GM12878 (cell line): ENCODE measurements around the gene MACF1. TPM values are rescaled to one million over a fixed set of nuclear protein-coding genes. Genes with fewer than 3 reads are reported as not detected.
"Not testable (repeated sequence)": the region's sequence is repeated elsewhere in the genome, so short reads cannot be mapped to it uniquely, and the experiment has no call there.

Experiments used
- ATAC-seq: fragments of 200-7000 bp; cut with Tn5 transposase; 3 replicates; pipeline ENCODE4 v1.9.1; 2020; ENCODE audit warnings: mild to moderate bottlenecking, moderate library complexity
- BruUV-seq: library from RNA; stranded (reverse); fragments of 400-500 nt; replicated peaks from 2 replicates; lab custom pipeline; 2021; lab: Mats Ljungman, UMichigan
- CTCF ChIA-PET: fragments of 300-600 bp; sonication (Branson Sonifier 250); formaldehyde crosslinking; extraction: SDS; loops from one replicate; lab custom pipeline; 2021; ENCODE audit warnings: inconsistent platforms; lab: Yijun Ruan, JAX
- POLR2A ChIA-PET: fragments of 350-600 bp; formaldehyde crosslinking; extraction: SDS; loops from one replicate; lab custom pipeline; 2021; ENCODE audit warnings: inconsistent platforms; lab: Charles Lee
- RAD21 ChIA-PET: fragments of 300-600 bp; sonication (Branson Sonifier 250); formaldehyde crosslinking; loops from one replicate; lab custom pipeline; 2023; ENCODE audit warnings: antibody characterized with exemption; ENCODE audit not compliant: unreplicated experiment; lab: Charles Lee
- SMC1A ChIA-PET: fragments of 300-600 bp; sonication (Branson Sonifier 250); formaldehyde crosslinking; loops from one replicate; lab custom pipeline; 2023; ENCODE audit not compliant: unreplicated experiment, uncharacterized antibody; lab: Charles Lee
- DNase-seq: peaks from one replicate; pipeline ENCODE4 v3.0.0-alpha.2; 2011; ENCODE audit warnings: low read depth, low spot score
- FAIRE-seq: peaks from 3 replicates; lab custom pipeline; 2011; peaks lifted over from hg19 to GRCh38; lab: Jason Lieb, UNC
- H2AFZ ChIP-seq: 2 replicates; pipeline ENCODE4 v1.6.0; 2011; ENCODE audit warnings: low read depth, low read length, control low read depth; ENCODE audit not compliant: control insufficient read depth
- H3K27ac ChIP-seq: 2 replicates; pipeline ENCODE4 v1.5.1; 2011; ENCODE audit warnings: control low read depth; ENCODE audit not compliant: control insufficient read depth, insufficient read depth
- H3K27me3 ChIP-seq, 2 experiments: replicated peaks in 1 of 2; 2 replicates each; pipeline versions ENCODE4 v1.6.0 to v1.6.1; 2011; ENCODE audit warnings: low read length in 1 of 2; ENCODE audit not compliant: control insufficient read depth in 2 of 2, insufficient read depth in 2 of 2
- H3K36me3 ChIP-seq, 2 experiments: 2 replicates each; pipeline ENCODE4 v1.5.1; 2011; ENCODE audit warnings: low read length in 1 of 2; ENCODE audit not compliant: control insufficient read depth in 2 of 2, insufficient read depth in 2 of 2
- H3K4me1 ChIP-seq: 2 replicates; pipeline ENCODE4 v1.6.1; 2011; ENCODE audit warnings: mild to moderate bottlenecking, low read length, moderate library complexity, mixed read lengths; ENCODE audit not compliant: control insufficient read depth, insufficient read depth
- H3K4me2 ChIP-seq: 2 replicates; pipeline ENCODE4 v1.6.0; 2011; ENCODE audit warnings: control low read depth; ENCODE audit not compliant: control insufficient read depth, insufficient read depth
- H3K4me3 ChIP-seq: fragments of 200-600 bp; sonication (generic); 2 replicates; pipeline ENCODE4 v1.5.1; 2016
- H3K79me2 ChIP-seq: 2 replicates; pipeline ENCODE4 v1.6.0; 2011; ENCODE audit warnings: low read length; ENCODE audit not compliant: control insufficient read depth, insufficient read depth
- H3K9ac ChIP-seq: 2 replicates; pipeline ENCODE4 v1.8.0; 2011; ENCODE audit warnings: low read length, control low read depth, mixed read lengths; ENCODE audit not compliant: control insufficient read depth, insufficient read depth
- H3K9me3 ChIP-seq: replicated peaks from 3 replicates; pipeline ENCODE4 v1.5.1; 2011; ENCODE audit warnings: mild to moderate bottlenecking, low read length; ENCODE audit not compliant: control insufficient read depth, insufficient read depth
- H4K20me1 ChIP-seq: 2 replicates; pipeline ENCODE4 v1.6.0; 2011; ENCODE audit not compliant: control insufficient read depth, insufficient read depth
- BRCA1 ChIP-seq: IDR thresholded peaks from 2 replicates; pipeline ENCODE4 v1.6.1; 2011; ENCODE audit warnings: low read depth, low read length, improper control_type of control experiment
- CEBPB ChIP-seq, 2 experiments: fragments of 150-350 bp in 1 of 2; IDR thresholded peaks; 2 replicates each; pipeline ENCODE4 v1.6.1; 2012 to 2014; ENCODE audit warnings: low read depth in 2 of 2, low read length in 2 of 2, borderline replicate concordance in 1 of 2, inconsistent platforms in 1 of 2
- CHD2 ChIP-seq: IDR thresholded peaks from 2 replicates; pipeline ENCODE4 v1.6.1; 2011; ENCODE audit warnings: low read depth, low read length, improper control_type of control experiment, borderline replicate concordance
- HCFC1 ChIP-seq: fragments of 150-350 bp; IDR thresholded peaks from 2 replicates; pipeline ENCODE4 v1.6.1; 2014; ENCODE audit warnings: low read length
- POLR2AphosphoS2 ChIP-seq: IDR thresholded peaks from 2 replicates; pipeline ENCODE4 v1.6.1; 2011; ENCODE audit warnings: low read depth, mild to moderate bottlenecking, low read length, improper control_type of control experiment, moderate library complexity
- SIX5 ChIP-seq: IDR thresholded peaks from 2 replicates; pipeline ENCODE4 v1.6.1; 2011; ENCODE audit warnings: mild to moderate bottlenecking, low read depth, low read length, moderate library complexity; ENCODE audit not compliant: severe bottlenecking
- SP1 ChIP-seq: IDR thresholded peaks from one replicate; pipeline ENCODE4 v1.6.1; 2011; ENCODE audit warnings: low read depth, low read length
- TCF7 ChIP-seq: IDR thresholded peaks from 2 replicates; pipeline ENCODE4 v1.6.1; 2014; ENCODE audit warnings: antibody characterized with exemption, borderline replicate concordance
- WGBS: methylation state at CpG from one replicate; pipeline ENCODE4 v1.1.6; 2016; ENCODE audit warnings: low lambda C conversion rate; ENCODE audit not compliant: insufficient replicate concordance, insufficient coverage; ENCODE audit errors: missing lambda C conversion rate; 5-methylcytosine and 5-hydroxymethylcytosine counted together
- in situ Hi-C: fragments of 300-500 bp; cut with MboI; formaldehyde crosslinking; loops from 9 replicates; pipeline ENCODE4 v1.14.3; 2018; ENCODE audit warnings: mixed read lengths
- intact Hi-C: fragments of 100-400 bp; cut with micrococcal nuclease; formaldehyde crosslinking; loops from one replicate; pipeline ENCODE4 v1.14.2; 2022; ENCODE audit not compliant: unreplicated experiment
- polyA plus RNA-seq, 11 experiments: library from polyadenylated mRNA; depleted of rRNA in 4 of 11; unstranded in 6 of 11; stranded (reverse) in 5 of 11; fragments of >200 nt; fragmentation: Nextera tagmentation in 4 of 11; fragmentation: Illumina TruSeq in 1 of 11; extraction: Ambion mirVana in 4 of 11; extraction: Trizol in 1 of 11; gene quantifications; 1 replicate in 1 of 11; 2 replicates in 10 of 11; pipeline versions ENCODE4 v1.2.1 to v1.2.3, GENCODE V29; 2011 to 2016; ENCODE audit warnings: inconsistent platforms in 2 of 11, missing spikeins in 2 of 11, low read depth in 1 of 11
- total RNA-seq, 4 experiments: library from RNA; depleted of rRNA in 3 of 4; stranded (reverse); fragments of >200 nt in 3 of 4; fragmentation: Illumina TruSeq in 1 of 4; extraction: Trizol in 1 of 4; gene quantifications; 2 replicates each; pipeline versions ENCODE4 v1.2.1 to v1.2.3, GENCODE V29; 2013 to 2021

MACF1 gene
- total and polyA plus RNA-seq, 10 of the 15 experiments (the other 5 are each of a cell fraction or from before 2014, with no cell fraction given), result 15.5 to 201 (median 76.9) TPM

- CTCF ChIA-PET, result interaction anchor here (0.7 to 3.4 kb wide), 3 partner anchors 72 to 368 kb away, joined by 3 to 13 read pairs (median 4); no protein-coding TSS in a partner anchor
- Histone ChIP-seq H3K36me3 (peaks cover 10 to 26% of the 10 kb centered on the region in 2 experiments), H2AFZ (no peak overlapping the region), H3K27me3 (no peaks in the 10 kb centered on the region), H3K79me2 (no peaks in the 10 kb centered on the region), H3K4me2 (no peak overlapping the region), H3K27ac (no peak overlapping the region), H3K9me3 (no peaks in the 10 kb centered on the region), H3K4me3 (no peak overlapping the region), H3K9ac (no peak overlapping the region), H4K20me1 (no peaks in the 10 kb centered on the region), H3K4me1 (no peaks in the 10 kb centered on the region)
- no TSS peak for BruUV-seq
- RAD21 ChIA-PET, result interaction anchor here (1.4 kb wide), 1 partner anchor 139 kb away, joined by 4 read pairs; no protein-coding TSS in a partner anchor
- 75% methylated on average over 3 of the region's 3 CpGs for WGBS
- TF ChIP-seq TCF7, result no peak
- TF ChIP-seq HCFC1, result no peak
- TF ChIP-seq SIX5, result no peak
- no peak for TF ChIP-seq CHD2
- TF ChIP-seq POLR2AphosphoS2, result no peak
- TF ChIP-seq SP1, result no peak
- no peak for TF ChIP-seq CEBPB (IDR thresholded peaks at IDR 0.05; ENCODE audit: borderline replicate concordance in 1 of 2, low read depth in 2 of 2, low read length in 2 of 2)
- no peak for TF ChIP-seq BRCA1
- intact Hi-C loops (loop anchor here (10.0 kb wide), 1 partner anchor 258 kb away; no protein-coding TSS in a partner anchor), in situ Hi-C loops (no loop called here)
- SMC1A ChIA-PET, result interaction anchor here (1.5 kb wide), 1 partner anchor 7 kb away, joined by 5 read pairs; no protein-coding TSS in a partner anchor
- ATAC-seq (no peak), FAIRE-seq (no peak), DNase-seq (no peak)
- POLR2A ChIA-PET, result no interaction called here
Measured at GRCh38 chr1:39466413-39467107, 262.1 kb downstream of the MACF1 start.

- H2AFZ ChIP-seq, H3K4me2 ChIP-seq, H3K4me3 ChIP-seq, FAIRE-seq, H3K9ac ChIP-seq, in situ Hi-C loops, BruUV-seq, H3K79me2 ChIP-seq, POLR2A ChIA-PET, DNase-seq, H3K9me3 ChIP-seq, H3K4me1 ChIP-seq, H4K20me1 ChIP-seq, H3K27ac ChIP-seq, H3K27me3 ChIP-seq, ATAC-seq: not testable (repeated sequence)
- 98% methylated on average over 16 of the region's 16 CpGs for WGBS
- intact Hi-C loops, result loop anchor here (10.0 kb wide), 1 partner anchor 258 kb away; no protein-coding TSS in a partner anchor
- ChIA-PET RAD21 (interaction anchor here (1.4 kb wide), 1 partner anchor 139 kb away, joined by 4 read pairs; no protein-coding TSS in a partner anchor), SMC1A (interaction anchor here (0.8 to 1.5 kb wide), 5 partner anchors 8 to 368 kb away, joined by 3 to 7 read pairs (median 4); no protein-coding TSS in a partner anchor), CTCF (interaction anchor here (1.1 to 3.4 kb wide), 3 partner anchors 71 to 368 kb away, joined by 3 to 13 read pairs (median 3); no protein-coding TSS in a partner anchor)
- H3K36me3 ChIP-seq, result peaks cover 8 to 22% of the 10 kb centered on the region in 2 experiments
Measured at GRCh38 chr1:39467108-39467720, 262.7 kb downstream of the MACF1 start.
